ENCODE data around the gene OTUD5.
"Not testable (repeated sequence)": the region's sequence is repeated elsewhere in the genome, so short reads cannot be mapped to it uniquely, and the experiment has no call there.

OTUD5 gene

DNA sequence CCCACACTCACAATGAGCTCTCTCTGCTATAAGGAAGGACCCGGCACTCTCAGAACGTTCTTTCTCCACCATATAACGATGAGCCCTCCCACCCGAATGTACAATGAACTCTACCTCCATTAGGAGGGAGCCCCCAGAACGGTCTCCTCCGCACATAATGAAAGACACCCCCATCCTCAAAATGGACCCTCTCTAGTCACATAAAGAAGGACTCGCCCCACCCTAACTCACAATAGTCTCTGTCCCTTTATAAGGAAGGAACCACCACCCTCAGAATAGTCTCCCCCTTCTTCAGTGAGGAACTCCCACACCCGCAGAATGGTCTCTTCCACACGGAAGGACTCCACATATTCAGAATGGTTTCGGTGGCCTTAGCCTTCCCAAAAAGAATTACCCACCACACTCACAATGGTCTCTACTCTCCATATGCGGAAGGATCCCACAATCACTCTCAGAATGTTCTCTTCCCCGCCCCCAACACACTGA lies 46.4 kb downstream of the OTUD5 start:
- DNase-seq = peak; percentile 75

DNA sequence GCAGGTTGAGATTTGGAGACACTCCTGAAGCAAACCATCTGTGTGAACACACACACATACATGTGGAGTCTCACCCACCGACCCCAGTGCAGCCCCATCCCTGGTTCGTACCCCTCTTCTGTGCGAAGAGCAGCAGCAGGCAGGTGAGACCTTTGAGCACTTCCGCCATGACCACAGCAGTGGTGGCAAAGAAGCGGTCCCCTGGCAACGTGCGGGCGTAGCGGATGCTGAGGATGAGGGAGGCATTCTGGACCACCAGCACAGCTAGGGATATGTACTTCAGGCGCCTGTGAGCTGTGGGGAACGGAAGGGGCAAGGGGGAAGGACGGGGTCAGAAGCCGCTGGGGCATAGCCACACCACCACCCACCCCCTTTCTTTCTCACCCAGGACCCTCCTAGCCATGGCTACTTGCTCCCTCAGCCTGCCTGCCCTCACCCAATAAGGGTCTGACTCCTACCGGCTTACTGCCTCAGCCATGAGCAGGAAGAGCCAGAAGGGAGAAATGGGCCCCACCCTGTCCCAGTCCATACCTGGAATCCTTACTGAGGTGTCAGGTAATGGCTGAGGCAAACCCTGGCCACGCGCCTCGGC lies 47.6 kb downstream of the OTUD5 start:
- DNase-seq = no peak

DNA sequence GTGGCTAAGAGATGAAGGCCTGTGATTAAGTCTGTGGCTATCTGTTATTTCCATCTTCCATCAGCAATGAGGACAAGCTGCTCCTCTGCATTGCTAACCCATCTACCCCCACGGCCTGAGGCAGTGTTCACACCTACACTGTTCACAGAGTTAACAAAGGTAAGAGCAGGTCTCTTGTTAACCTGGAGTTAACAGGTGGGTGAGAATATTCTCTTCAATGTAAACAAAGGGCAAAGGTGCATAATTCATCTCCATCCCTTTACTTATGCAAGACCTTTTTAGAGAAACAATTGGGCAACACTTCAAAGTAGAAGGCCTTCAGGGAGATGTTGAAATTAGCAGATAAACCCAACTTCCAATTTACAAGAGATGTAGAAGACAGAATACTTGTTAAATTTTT lies 48.8 kb downstream of the OTUD5 start:
- no peak for DNase-seq

DNA sequence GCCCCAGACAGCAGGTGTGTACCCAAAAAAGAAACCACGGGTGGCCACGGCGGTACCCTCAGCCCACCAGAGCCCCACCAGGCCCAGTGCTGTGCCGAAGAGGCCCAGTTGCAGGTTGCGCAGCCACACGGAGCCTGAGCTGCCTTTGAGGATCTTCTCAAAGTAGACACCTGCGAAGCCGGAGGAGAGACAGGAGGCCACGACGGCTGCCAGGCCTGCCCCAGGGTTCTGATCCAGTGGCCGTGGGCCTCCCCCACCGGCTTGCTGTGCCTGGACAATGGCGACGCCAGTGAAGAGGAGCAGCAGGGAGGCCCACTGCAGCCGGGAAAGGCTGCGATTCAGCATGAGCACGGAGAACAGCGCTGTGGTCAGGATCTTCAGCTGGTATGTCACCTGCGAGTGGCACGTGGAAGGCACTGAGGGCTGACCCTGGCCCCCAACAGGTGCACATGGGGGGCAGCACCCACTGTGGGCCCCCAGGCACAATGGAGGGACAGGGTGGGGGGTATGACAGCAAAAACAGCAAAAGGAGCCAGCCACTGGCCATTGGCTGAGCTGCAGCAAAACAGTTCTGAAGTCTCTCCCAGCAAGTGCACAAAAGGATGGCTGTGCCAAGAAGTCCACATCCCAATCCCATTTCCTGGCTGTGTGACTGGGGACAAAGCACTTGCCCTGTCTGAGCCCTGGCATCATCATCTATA lies 52.2 kb downstream of the OTUD5 start:
- DNase-seq = no peak

DNA sequence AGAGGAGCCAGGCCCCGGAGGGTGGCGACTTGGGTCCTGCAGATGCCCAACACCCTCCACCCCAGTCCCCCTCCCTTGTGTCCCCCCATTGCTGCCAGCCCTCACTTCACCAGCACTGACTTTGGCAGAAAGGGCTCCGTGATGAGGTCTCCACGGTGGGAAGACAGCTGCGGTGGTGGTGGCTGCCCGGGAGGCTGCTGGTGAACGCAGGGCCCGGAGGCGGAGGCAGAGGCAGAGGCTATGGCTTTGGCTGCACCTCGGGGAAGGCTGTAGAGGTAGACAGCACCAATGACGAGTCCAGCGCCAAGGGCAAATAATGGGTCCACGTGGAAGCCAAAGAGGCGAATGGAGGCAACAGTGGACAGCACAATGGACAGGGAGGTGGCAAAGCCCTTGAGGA lies 52.8 kb downstream of the OTUD5 start:
- no peak for DNase-seq

DNA sequence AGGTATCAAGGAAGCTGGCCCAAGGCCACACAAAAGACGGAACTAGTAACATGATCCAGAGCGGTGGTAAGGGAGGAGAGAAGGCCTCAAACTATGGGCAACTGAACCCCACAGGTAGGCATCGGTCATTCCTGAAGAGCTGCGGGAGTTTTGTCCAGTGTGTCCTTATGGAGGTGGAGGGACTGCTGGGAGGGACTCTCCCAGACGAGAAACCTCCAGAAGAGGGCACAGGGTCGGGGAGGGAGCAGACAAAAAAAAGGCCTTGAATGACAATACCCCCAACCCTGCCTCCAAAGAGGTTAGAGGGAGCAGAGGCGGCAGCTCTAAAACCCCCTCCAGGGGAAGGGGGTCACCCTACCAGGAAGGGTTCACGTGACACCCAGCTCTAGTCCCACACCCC lies 53.2 kb downstream of the OTUD5 start:
- no peak for DNase-seq

DNA sequence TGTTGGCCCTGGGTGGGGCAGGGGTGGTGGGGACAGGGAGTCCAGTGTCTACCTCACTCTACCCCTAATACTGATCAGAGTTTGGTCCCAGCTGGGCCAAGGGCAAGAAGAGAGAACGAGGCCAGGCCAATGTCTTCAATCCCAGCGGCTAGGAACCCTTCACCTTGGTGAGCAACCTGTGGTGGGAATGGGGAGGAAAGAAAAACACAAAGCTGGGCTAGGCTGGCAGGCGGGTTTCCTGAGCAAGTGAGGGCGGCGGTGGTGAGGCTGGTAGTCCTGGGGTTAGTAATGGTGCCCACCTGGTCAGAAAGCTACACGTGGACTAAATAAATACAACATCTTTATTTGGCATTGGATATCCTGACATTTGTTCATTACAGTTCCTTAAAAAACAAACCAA lies 54.1 kb downstream of the OTUD5 start:
- no peak for DNase-seq

DNA sequence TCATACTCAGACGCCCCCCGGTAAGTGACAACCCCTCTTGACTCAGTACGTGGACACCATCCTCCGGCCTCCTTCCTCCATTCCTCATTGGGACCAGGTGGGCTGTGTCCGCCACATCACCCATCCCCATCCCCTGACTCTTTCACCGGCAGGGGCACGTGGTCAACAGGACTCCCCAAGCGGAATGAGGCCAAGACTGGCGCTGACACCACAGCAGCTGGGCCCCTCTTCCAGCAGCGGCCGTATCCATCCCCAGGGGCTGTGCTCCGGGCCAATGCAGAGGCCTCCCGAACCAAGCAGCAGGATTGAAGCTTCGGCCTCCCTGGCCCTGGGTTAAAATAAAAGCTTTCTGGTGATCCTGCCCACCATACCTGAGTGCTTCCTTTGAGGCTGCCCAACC lies 54.6 kb downstream of the OTUD5 start:
- DNase-seq = no peak

DNA sequence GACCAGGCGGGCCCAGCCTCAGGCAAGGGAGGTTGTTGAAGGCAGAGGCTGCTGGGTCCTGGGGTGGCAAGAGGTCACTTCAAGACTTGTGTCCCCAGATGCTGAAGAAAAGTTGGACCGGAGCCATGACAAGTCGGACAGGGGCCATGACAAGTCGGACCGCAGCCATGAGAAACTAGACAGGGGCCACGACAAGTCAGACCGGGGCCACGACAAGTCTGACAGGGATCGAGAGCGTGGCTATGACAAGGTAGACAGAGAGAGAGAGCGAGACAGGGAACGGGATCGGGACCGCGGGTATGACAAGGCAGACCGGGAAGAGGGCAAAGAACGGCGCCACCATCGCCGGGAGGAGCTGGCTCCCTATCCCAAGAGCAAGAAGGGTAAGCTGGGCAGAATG lies 55.3 kb downstream of the OTUD5 start:
- DNase-seq = no peak

DNA sequence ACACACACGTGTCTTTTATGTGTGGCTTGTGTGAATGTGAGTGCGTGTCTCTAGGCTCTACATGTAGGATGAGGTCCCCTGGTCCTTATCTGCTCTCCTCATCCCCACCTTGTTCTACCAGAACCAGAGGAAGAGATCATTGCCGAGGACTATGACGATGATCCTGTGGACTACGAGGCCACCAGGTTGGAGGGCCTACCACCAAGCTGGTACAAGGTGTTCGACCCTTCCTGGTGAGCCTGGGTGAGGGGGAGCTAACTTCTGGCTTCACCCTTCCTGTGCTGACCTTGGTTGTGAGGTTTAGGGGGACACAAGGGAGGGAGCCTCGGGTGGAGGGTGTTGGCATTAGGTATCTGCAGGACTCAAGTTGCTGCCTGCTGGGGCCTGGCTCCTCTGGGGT lies 56.3 kb downstream of the OTUD5 start:
- DNase-seq = no peak

DNA sequence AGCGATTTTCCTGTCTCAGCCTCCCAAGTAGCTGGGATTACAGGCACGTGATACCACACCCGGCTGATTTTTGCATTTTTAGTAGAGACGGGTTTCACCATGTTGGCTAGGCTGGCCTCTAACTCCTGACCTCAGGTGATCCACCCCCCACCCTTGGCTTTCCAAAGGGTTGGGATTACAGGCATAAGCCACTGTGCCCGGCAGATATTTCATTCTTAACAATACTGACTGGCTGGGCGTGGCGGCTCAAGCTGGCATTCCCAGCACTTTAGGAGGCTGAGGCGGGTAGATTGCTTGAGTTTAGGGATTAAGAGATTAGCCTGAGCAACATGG lies 58.4 kb downstream of the OTUD5 start:
- DNase-seq = no peak

DNA sequence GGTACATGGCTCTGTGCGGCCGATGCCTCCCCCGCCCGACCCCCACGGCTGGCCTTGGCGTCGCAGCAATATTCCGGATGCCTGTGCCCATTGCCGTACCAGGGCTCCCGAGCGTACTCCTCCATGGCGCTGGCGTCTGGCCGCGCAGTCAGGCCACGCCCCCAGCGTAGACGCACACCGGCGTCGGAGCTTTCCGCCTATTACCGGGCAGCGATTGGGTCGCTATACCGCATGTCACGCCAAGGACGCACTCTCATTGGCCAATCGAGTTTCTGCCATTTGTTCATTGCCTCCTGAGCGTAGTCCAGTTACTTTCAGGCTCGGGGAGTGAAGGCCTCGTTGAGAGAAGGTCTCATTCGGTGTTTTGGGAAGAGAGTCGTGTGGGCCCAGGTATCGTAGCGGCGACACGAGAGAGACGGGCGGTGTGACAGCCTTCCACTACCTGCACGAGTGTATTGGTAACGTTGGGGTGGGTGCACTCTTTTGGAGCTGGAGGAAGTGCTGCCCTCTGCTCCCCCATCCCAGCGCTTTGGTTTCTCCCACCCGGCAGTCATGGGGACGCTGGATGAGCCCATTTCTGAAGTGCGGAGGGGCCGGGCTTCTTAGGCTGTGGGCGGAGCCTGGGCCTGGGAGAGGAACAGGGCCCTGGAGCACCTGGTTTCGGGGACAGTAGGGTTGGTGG lies 59.6 kb downstream of the OTUD5 start, which contains the start of the genes PQBP1 and TIMM17B:
PQBP1 (plus strand) TSS at position 306 of the 682 bp plus-strand sequence. CDS start 580 bp downstream, outside the sequence.
TIMM17B (minus strand) TSS at position 144 of the 682 bp plus-strand sequence; CDS start at position 125, 19 bp downstream.
- DNase-seq = peak; percentile 98

DNA sequence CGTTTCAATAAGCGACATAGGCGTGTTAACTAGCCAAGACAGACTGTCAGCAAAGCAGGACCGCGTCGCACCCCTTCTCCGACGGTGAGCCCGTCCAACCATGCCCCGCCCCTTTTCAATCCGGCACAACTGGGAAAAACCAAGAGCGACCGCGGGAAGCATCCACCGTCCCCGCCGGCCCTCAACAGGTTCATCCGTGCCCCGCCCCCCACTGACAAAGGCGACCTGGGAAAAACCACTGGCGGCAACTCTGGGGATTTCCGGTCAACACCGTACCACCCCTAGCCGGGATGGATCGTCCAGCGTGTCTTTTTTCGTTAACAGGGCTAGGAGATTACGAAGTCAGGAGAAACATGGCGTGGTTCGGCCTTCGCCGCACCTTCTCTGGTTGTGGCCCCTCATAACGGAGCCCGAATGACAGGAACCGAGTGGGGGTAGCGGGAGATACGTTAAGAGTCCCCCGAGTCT lies 60.2 kb downstream of the OTUD5 start:
- peak; percentile 97 for DNase-seq

DNA sequence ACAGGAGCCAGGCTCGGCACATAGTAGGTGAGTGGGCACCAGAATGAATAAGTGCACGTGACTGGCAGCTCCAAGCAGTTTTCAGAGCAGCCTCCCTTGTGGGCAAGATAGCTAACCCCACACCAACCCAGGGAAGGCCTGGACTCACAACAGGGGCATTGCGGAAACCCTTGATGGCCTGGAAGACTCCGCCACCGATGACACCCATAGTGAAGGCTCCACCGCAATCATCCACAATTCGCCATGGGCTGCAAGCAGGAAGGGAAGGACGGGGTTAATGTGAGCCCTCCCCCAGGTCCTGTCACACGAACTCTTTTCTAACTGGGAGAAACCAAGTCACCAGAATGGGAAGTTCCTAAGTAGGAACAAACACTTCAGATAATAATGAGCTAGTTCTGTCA lies 60.8 kb downstream of the OTUD5 start:
- peak; percentile 75 for DNase-seq

DNA sequence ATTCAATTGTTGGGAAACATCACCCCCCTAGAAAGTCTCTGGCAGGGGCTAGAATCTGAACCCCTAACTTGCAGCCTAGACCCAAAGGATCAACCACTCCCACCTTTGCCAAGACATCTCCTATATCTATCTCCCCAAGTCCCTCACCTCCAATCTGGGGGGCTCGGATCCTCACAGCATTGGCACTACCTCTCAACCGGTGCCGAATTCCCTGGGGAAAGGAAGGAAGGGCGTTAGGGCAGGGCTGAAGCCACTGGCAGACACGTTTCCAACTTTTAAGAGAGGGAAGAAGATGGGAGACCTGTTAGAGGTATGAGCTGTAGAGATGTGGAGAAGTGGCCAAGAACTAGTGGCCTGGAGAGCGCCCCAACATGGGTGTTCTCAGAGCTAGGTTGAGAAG lies 62.5 kb downstream of the OTUD5 start:
- DNase-seq = no peak

DNA sequence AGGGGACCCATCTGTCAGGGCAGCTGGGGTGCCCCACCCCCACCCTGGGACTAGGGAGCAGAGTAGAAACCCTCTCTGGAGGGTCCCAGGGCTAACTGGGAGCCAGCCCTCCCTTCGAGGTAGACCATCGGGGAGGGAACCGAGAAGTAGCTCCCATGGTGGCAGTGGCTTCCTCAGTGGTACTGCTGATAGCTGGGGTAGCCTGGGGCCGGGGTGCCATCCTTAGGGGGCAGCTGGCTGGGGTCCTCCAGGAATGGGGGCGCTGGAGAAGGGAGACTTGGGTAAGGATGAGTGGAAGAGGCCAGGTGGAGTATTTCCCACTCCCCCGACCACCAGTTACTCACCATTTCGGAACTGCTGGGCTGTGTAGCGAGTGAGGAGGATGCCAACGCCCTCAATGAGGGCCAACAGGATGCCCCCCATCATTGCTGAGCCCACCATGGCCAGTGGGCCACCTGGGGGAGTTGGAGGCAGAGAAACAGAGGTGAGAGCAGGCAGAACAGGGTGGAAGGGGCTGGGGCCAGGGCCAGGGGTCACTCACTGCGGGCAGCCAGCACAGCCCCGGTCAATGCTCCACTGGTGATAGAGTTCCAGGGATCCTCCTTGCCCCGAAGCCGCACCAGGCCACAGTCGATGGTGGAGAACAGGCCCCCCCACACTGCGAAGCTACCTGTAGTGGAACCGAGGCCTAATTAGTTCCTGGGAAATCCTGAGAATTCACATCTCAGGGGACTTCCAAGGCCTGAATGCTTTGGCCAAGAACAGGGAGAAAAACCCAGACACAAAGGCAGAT lies 63.7 kb downstream of the OTUD5 start:
- DNase-seq = no peak

DNA sequence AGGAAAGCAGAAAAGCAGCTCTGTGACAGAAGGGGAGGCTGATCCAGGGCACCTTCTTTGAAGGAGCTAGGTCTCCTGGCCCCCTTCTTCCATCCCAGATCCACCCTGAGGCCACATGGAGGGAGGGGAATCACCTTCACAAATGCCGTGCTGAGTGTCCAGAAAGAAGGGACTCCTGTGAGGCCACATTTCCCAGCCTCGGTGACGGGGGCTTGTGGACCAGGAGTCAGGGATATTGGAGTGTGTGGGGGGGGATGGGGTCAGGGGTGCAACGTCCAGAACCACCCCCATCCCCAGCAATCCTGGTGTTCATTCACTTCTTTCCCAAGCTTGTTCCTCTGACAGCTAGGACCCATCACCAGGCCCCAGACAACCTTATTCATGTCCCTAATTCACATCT lies 64.5 kb downstream of the OTUD5 start:
- DNase-seq = no peak

DNA sequence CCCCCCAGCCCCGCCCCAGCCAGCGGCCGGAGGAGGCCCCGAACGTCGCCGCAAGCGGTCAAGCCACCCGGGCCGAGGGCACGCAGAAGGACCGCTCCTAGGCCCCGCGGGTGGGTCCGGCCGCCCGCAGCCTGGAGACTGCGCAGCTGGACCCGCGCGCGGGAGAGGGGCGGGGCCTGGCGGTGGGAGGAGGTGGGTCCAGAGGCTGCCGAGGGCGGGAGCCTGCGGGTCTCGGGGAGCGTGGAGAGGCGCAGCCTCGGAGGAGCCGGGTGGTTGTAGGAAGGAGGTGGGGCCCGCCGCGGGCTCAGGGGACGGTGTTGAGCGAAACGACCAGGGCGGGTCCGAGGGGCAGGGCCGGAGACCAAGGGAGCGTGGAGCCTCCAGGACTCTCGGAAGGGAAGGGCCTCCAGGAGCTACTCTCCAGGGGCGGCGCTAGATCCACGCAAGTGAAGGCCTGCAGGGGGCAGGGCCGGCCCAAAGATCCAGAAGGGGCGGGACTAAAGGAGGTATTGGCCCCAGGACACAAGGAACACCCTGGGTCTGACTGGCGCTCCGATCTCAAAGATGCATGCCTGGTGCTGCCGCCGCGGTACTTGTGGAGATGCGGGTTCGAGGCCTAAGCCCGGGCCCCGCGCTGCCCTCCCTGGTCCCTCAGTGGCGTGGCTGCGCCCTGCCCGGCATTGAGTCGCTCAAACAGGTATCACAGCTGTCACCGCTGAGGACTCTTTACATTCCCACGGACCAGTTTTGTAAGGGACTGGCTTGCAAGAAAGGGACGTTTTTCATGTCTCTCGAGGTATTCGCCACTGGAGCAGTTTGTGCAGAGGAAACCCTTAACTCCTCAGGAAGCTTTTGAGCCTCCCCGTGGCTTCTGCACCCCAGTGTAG lies 65.8 kb downstream of the OTUD5 start:
- peak; percentile 97 for DNase-seq

DNA sequence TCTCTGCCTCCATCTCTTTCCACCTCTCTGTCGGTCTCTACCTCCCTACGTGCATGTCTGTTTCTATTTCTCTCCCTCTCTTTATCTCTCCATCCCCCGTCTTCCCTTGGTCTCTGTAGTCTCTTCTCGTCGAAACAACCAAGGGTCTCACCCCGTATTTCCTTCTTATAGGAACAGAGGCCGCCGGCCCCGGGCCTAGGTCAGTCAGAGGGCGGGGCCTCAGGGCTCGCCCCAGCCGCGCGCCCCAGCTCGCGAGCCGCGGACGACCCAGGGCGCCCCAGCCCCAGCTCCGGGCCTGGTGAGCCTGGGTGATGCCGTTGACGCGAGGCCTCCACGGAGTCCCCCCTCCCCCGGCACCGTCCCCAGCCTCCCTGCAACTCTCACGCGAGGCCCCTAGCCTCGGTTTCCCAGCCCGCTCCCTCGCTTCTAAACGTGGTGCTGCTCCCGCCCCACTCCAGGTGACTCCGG lies 66.4 kb downstream of the OTUD5 start:
- DNase-seq = peak; percentile 58

DNA sequence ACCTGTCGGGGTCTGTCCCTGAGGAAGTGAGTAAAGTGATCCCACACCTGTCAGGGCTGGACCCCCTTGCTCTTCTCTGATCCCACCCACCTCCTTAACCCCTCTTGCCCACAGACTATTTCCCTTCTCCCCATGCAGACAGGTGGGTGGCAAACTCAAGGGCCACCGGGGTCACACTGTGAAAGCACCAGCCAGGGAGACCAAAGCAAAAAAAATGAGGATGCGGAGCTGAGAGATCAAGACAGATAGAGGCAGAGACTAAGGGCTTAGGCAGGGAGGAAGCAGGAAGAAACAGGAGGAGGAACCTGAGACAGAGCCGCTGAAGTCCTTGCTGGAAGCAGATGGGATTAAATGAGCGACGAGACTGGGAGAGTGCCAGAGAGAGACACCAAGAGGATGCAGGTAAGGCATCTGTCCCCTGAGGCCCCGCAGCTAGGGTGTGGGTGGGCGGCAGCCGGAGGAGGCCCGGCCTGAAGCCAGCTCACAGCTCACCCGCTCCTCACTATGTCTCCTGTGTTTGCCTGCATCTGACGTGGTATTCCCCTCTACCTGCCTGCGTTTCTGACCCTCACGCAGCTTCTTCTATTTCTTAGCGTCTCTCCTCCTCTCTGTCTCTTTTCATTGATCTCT lies 67.0 kb downstream of the OTUD5 start:
- DNase-seq = peak; percentile 44

DNA sequence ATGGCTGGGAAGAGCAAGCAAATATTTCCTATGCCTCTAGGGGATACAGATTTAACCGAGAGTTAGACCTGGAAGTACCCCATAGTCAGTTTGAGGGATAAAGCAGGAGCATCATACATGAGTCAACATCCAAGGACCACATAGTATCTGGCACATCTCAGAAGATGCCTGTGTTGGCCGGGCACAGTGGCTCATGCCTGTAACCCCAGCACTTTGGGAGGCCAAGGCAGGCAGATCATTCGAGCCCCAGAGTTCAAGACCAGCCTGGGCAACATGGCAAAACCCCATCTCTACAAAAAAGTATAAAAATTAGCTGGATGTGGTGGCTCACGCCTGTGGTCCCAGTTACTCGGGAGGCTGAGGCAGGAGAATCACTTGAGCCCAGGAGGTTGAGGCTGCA lies 70.8 kb downstream of the OTUD5 start:
- DNase-seq = not testable (repeated sequence)
